NT2/D1 (cell line): ENCODE results near the gene FAM170B.

Experiments used
- DNase-seq: peaks from one replicate; pipeline ENCODE4 v3.0.0-alpha.2; 2011; ENCODE audit warnings: low read depth, low spot score
- H3K27me3 ChIP-seq: 2 replicates; pipeline ENCODE4 v1.6.0; 2011; ENCODE audit warnings: mild to moderate bottlenecking; ENCODE audit not compliant: insufficient read length, insufficient read depth
- H3K36me3 ChIP-seq: 2 replicates; pipeline ENCODE4 v1.6.1; 2011; ENCODE audit warnings: mild to moderate bottlenecking, low read length, mixed read lengths; ENCODE audit not compliant: insufficient read depth, insufficient read length
- H3K4me1 ChIP-seq: 2 replicates; pipeline ENCODE4 v1.5.1; 2011; ENCODE audit not compliant: insufficient read depth, insufficient read length
- H3K4me3 ChIP-seq: 2 replicates; pipeline ENCODE4 v1.5.1; 2011; ENCODE audit warnings: low read depth; ENCODE audit not compliant: insufficient read length
- H3K9ac ChIP-seq: 2 replicates; pipeline ENCODE4 v1.6.0; 2011; ENCODE audit warnings: low read depth; ENCODE audit not compliant: insufficient read length
- H3K9me3 ChIP-seq: 2 replicates; pipeline ENCODE4 v1.5.1; 2011; ENCODE audit warnings: mild to moderate bottlenecking, low read length; ENCODE audit not compliant: insufficient read depth
- SUZ12 ChIP-seq: IDR thresholded peaks from 2 replicates; pipeline ENCODE4 v1.6.1; 2011; ENCODE audit not compliant: insufficient read length, insufficient read depth; ENCODE audit errors: extremely low read depth
- YY1 ChIP-seq: IDR thresholded peaks from 2 replicates; pipeline ENCODE4 v1.6.1; 2011; ENCODE audit not compliant: insufficient read length, insufficient read depth
- ZNF274 ChIP-seq: IDR thresholded peaks from 2 replicates; pipeline ENCODE4 v1.6.1; 2011; ENCODE audit warnings: mild to moderate bottlenecking, low read depth, low read length

Gene FAM170B

GRCh38 chr10:49128854-49129253 lies 5.0 kb downstream of the FAM170B start:
- H3K4me1 ChIP-seq, result no peaks in the 10 kb centered on the region
- TF ChIP-seq ZNF274 (no peak), YY1 (no peak)
- no peak for DNase-seq
- H3K9ac ChIP-seq, result no peak overlapping the region
- no peak overlapping the region for H3K4me3 ChIP-seq
- H3K36me3 ChIP-seq, result no peaks in the 10 kb centered on the region
- H3K27me3 ChIP-seq, result no peaks in the 10 kb centered on the region
- no peaks in the 10 kb centered on the region for H3K9me3 ChIP-seq

- H3K9me3 ChIP-seq, result peaks cover 6% of the 10 kb centered on the region; the same call in 1 of the 2 replicates
- H3K27me3 ChIP-seq, result no peaks in the 10 kb centered on the region
- no peaks in the 10 kb centered on the region for H3K4me1 ChIP-seq
- no peak overlapping the region for H3K4me3 ChIP-seq
- H3K9ac ChIP-seq, result no peak overlapping the region
- no peaks in the 10 kb centered on the region for H3K36me3 ChIP-seq
- TF ChIP-seq SUZ12 (no peak), ZNF274 (no peak), YY1 (no peak)
- no peak for DNase-seq
Measured at GRCh38 chr10:49123981-49124950, 9.6 kb downstream of the FAM170B start.

DNA sequence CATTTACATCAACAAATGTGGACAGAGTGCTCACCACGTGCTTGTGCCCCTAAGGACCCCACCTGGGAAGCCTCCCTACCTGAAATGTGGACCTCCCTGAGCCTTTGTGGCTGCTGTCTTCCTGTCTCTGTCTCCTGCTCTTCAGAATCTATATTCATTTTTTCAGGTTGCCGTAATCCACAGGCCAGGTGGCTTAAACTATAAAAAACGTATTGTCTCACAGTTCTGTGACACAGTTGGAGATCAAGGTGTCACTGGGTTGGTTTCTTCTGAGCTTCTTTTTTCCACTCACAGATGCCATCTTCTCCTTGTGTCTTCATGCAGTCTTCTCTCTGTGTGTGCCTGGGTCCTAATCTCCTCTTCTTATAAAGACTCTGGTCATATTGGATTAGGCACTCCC lies 12.9 kb downstream of the FAM170B start:
- no peak for TF ChIP-seq ZNF274
- no peak for TF ChIP-seq YY1
- no peak for TF ChIP-seq SUZ12
- no peak for DNase-seq
- Histone ChIP-seq H3K9ac (no peak overlapping the region), H3K27me3 (peaks cover under 1% of the 10 kb centered on the region), H3K4me3 (no peak overlapping the region), H3K36me3 (no peaks in the 10 kb centered on the region), H3K4me1 (no peaks in the 10 kb centered on the region), H3K9me3 (peaks cover 6% of the 10 kb centered on the region; the same call in 1 of the 2 replicates)

- Histone ChIP-seq H3K36me3 (no peaks in the 10 kb centered on the region), H3K4me3 (no peak overlapping the region), H3K27me3 (peaks cover 5% of the 10 kb centered on the region), H3K4me1 (peaks cover 2% of the 10 kb centered on the region), H3K9ac (no peak overlapping the region), H3K9me3 (peaks cover 6% of the 10 kb centered on the region; the same call in 1 of the 2 replicates)
- TF ChIP-seq SUZ12 (no peak), ZNF274 (no peak), YY1 (no peak)
- DNase-seq, result no peak
Measured at GRCh38 chr10:49119746-49120145, 14.1 kb downstream of the FAM170B start.

DNA sequence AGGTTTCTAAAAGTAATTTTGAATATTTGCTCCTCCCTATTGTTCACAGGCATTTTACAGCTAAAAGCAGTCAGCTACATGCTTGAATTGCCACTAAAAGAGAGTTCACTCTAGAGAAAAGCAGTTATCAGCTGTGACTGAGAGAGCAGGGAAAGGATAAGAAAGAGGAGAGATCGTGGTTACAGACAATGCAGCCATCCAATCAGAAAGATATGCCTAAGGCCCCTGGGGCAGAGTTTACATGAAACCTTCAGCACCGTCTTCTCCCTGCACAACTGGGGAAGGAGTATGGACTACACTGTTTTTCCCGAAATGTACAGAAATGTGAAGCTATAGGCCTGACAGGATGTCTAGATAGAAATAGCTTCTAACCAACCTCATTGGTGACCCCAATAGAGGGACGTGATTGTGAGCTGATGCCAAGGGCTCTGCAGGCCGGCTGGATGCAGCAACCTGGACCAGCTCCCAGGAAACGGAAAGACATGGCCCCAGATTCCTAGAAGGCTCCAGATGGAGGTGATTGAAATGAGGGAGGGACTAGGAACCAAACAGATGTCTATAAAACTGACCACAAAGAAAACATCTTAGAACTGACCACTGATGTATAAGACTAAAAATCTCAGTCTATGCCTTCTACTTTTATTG lies 15.3 kb downstream of the FAM170B start:
- Histone ChIP-seq H3K36me3 (no peaks in the 10 kb centered on the region), H3K9ac (no peak overlapping the region), H3K4me3 (no peak overlapping the region), H3K27me3 (peaks cover 8% of the 10 kb centered on the region), H3K9me3 (peaks cover 6% of the 10 kb centered on the region; the same call in 1 of the 2 replicates), H3K4me1 (peaks cover 3% of the 10 kb centered on the region)
- TF ChIP-seq ZNF274, result no peak
- no peak for TF ChIP-seq SUZ12
- no peak for TF ChIP-seq YY1
- DNase-seq, result no peak

DNA sequence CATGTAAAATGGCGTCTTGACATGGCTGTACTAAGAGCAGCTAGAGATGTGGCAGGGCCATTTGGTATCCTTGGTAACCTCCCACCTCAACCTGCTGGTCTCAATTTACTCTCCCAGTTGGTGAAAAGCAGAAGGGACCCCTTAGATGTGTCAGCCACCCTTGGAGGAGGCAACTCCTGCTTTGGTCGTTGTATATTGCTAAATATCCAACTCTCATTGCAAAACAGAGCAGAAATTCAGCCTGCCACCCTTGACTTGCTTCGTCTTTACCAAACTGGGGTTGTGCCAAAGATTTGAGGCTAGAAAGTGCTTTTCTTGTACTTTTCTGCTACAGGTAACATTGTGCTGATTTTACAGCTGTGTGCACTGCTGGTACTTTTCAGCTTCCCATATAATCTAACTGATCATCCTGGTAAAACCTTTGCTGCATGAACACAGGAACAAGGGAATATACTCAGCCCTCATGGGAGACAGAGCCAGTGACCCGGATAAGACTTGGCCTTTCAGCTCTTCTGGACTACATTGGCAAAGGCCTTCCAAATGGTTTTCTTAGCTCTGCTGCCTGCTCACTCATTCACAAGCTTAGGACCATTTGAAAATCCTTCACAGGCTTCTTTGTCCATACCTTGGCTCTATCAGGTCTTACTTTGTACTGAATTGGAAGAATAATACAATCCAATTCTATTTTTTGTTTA lies 16.3 kb downstream of the FAM170B start:
- TF ChIP-seq ZNF274 (no peak), YY1 (no peak), SUZ12 (no peak)
- no peak overlapping the region for H3K9ac ChIP-seq
- DNase-seq, result no peak
- no peaks in the 10 kb centered on the region for H3K9me3 ChIP-seq
- no peaks in the 10 kb centered on the region for H3K36me3 ChIP-seq
- peaks cover 3% of the 10 kb centered on the region for H3K4me1 ChIP-seq
- no peak overlapping the region for H3K4me3 ChIP-seq
- peaks cover 8% of the 10 kb centered on the region for H3K27me3 ChIP-seq
